ENCODE measurements around the gene PAM16. TPM values are rescaled to one million over a fixed set of nuclear protein-coding genes. Genes with fewer than 3 reads are reported as not detected.

The PAM16 gene
- total RNA-seq, 1 donor from 2014 or later: 67.3 TPM

DNA sequence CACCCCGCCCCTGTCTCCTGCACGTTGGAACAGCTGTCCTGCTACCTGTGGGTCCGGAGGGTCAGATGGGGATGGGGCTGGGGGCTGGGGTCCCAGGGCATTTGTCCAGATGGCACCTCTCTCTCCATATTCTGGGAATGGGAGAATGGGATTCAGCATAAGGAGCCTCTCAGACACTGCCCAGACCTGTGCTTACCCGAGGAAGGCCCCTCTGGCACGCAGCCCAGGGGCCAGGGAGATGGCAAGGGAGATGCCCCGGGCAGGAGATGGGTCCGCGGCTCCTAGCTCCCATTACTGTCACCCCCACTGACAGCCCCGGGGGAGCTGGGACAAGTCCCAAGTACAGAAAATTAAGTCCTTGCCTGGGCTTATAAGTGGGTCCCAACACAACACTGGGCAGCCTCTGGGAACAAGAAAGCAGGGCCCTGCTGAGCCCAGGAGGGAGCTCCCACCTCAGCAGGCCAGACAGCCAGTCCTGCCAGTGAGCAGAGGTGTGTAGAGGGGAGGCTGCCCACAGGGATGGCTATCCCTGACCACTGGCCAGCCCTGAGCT lies 22.3 kb upstream of the PAM16 start:
- Histone ChIP-seq H3K27ac (replicated peaks) (peak overlapping the region; percentile 82), H3K36me3 (no peaks in the 10 kb centered on the region), H3K27me3 (ENCODE audit: low read depth) (no peaks in the 10 kb centered on the region), H3K4me3 (peak overlapping the region; percentile 75), H3K4me1 (peaks cover 98% of the 10 kb centered on the region), H3K9me3 (replicated peaks) (no peaks in the 10 kb centered on the region)
- TF ChIP-seq, protein P1, sequence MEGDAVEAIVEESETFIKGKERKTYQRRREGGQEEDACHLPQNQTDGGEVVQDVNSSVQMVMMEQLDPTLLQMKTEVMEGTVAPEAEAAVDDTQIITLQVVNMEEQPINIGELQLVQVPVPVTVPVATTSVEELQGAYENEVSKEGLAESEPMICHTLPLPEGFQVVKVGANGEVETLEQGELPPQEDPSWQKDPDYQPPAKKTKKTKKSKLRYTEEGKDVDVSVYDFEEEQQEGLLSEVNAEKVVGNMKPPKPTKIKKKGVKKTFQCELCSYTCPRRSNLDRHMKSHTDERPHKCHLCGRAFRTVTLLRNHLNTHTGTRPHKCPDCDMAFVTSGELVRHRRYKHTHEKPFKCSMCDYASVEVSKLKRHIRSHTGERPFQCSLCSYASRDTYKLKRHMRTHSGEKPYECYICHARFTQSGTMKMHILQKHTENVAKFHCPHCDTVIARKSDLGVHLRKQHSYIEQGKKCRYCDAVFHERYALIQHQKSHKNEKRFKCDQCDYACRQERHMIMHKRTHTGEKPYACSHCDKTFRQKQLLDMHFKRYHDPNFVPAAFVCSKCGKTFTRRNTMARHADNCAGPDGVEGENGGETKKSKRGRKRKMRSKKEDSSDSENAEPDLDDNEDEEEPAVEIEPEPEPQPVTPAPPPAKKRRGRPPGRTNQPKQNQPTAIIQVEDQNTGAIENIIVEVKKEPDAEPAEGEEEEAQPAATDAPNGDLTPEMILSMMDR (IDR thresholded peaks at IDR 0.05; ENCODE audit: borderline replicate concordance): no peak
- intact Hi-C loops (cut with micrococcal nuclease): no loop called here
- peak; percentile 18 for DNase-seq

DNA sequence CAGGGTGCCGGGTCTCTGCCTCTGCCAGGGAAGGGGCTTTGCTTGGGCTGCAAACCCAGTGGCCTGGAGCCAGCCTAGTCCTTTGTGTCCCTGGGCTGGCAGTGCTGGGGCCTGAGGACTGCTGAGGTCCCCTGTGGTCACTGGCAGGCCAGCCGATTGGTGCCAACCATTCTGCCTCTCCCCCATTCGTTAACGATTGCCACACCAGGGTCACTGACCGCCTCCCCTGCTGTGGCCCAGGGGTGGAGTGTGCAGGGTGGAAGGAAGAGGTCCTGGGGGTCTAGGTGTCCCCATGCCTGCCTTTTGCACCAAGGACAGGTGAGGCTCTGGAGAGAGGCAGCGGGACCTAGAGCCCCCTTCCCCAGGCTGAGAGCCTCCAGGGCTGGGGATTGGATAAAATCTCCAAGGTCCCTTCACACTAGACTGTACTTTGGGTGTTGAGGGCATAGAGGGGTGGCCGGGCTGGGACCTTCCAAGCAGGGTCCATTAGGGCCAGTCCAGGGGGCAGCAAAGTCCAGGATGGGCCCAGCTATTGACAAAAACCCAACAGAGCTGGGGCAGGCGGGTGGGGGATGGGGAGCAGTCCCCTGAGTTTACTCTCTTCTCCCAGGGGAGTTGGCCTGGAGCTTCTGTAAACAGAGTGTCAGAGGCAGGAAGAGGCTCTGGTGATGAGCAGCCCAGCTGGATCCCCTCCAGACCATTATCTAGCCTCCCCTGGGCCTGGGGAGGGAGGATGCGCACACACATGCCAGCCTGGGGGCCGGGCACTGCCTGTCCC lies 21.6 kb upstream of the PAM16 start:
- H3K27me3 ChIP-seq (ENCODE audit: low read depth): no peaks in the 10 kb centered on the region
- peak overlapping the region; percentile 75 for H3K4me3 ChIP-seq
- H3K9me3 ChIP-seq (replicated peaks): no peaks in the 10 kb centered on the region
- TF ChIP-seq, protein P1 (IDR thresholded peaks at IDR 0.05; ENCODE audit: borderline replicate concordance): no peak
- intact Hi-C loops (cut with micrococcal nuclease): no loop called here
- H3K36me3 ChIP-seq: no peaks in the 10 kb centered on the region
- peak; percentile 30 for DNase-seq
- peaks cover 91% of the 10 kb centered on the region for H3K4me1 ChIP-seq
- H3K27ac ChIP-seq (replicated peaks): peak overlapping the region; percentile 82

DNA sequence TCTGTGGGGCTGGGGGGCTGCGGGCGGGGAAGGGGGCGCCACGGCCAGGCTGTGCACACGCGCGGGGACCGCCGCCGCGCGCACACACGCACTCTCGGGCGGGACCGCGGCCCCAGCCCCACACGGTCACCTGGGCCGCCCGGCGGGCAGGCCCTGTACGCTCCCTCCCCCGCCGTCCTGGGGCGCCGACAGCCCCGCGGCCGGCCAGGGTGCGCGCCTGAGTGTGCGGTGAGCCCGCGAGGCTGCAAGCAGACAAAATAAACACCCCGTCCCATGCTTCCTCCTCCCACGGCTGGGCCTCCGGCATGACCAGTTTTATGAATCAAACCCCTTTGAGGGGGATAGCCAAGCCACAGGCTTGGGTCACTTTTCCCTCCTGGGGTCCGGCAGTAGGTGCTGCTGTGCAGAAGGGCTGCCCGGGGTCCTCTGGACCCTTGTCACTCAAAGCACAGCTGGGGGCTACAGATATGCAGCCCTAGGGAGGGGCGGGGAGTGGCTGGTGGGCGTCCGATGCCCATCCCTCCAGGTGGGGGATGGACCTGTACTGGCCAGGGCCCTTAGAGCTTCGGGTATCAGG lies 21.0 kb upstream of the PAM16 start:
- peak; percentile 18 for DNase-seq
- Histone ChIP-seq H3K27me3 (ENCODE audit: low read depth) (no peaks in the 10 kb centered on the region), H3K27ac (replicated peaks) (peak overlapping the region; percentile 82), H3K4me1 (peaks cover 84% of the 10 kb centered on the region), H3K4me3 (peak overlapping the region; percentile 75), H3K9me3 (replicated peaks) (no peaks in the 10 kb centered on the region), H3K36me3 (no peaks in the 10 kb centered on the region)
- intact Hi-C loops (cut with micrococcal nuclease): no loop called here
- TF ChIP-seq, protein P1 (IDR thresholded peaks at IDR 0.05; ENCODE audit: borderline replicate concordance): no peak

DNA sequence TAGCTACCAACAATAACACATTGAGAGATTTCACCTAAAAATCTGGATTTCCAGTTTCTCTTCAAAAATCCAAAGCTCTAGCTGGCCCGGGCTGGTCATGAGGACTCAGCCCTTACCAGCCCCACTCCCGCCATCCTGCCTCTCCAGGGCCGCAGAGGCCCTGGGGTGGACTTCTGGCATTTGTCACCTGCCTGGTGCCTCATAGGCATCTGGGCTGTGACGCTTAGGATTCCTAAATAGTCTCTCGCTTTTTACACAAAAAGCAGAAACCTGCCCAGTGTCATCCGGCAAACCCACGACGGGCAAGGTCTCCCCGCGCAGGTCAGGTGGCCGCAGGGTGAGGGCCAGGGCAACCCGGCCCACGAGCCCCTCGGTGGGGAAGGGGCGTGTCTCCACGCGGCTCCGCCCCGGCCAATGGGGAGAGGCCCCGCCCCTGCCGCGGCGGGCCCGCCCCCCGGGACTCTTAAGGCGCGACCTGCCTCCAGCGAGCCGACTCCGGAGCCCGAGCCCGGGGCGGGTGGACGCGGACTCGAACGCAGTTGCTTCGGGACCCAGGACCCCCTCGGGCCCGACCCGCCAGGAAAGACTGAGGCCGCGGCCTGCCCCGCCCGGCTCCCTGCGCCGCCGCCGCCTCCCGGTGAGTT lies 20.4 kb upstream of the PAM16 start, which contains the start of gene VASN:
Gene VASN (plus strand): TSS at position 492 of the 644 bp plus-strand sequence. CDS start 9,030 bp downstream, outside the sequence.
- Histone ChIP-seq H3K4me3 (peak within 1 kb of the TSS; percentile 75), H3K27ac (replicated peaks) (peak within 1 kb of the TSS; percentile 82), H3K27me3 (ENCODE audit: low read depth) (no peaks in the 10 kb centered on the region), H3K36me3 (no peaks in the 10 kb centered on the region), H3K9me3 (replicated peaks) (no peaks in the 10 kb centered on the region), H3K4me1 (peaks cover 78% of the 10 kb centered on the region)
- intact Hi-C loops (cut with micrococcal nuclease): no loop called here
- TF ChIP-seq, protein P1 (IDR thresholded peaks at IDR 0.05; ENCODE audit: borderline replicate concordance): no peak
- DNase-seq: peak; percentile 83

DNA sequence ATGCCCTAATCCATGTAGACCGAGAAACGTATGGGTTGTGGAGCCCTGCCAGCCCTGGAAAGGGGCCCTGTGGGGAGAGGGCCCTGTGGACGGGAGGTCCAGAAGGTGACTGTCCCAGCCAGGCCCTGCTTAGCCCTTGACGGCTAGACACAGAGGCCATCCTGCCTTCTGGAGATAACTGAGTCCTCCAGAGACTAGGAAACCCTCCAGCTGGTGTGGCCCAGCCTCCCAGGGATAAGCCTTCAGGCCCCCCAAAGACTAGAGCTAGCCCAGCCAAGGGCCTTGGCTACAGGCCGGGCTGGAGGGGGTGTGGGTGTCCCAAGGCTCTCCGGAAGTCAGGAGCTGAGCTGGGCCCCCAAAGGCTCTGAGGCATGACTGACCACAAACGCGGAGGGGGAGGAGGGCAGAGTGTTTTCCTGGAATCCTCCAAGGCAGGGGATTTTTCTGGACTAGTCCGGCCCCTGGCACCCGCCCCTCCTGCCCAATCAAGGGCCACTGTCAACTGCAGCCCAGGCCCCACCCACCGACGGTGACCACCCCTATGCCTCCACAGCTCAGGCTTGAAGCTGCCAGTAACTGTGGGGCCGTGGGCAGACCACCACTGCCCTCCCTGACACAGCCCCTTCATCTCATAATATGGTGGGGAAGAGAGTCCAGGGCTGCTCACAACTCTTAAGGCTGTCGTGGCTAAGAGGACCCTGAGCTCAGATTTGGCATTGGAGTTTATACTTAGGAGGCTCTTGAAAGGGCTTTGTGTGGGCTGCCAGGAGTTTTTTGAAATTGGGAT lies 19.6 kb upstream of the PAM16 start:
- intact Hi-C loops (cut with micrococcal nuclease): no loop called here
- peak overlapping the region; percentile 75 for H3K4me3 ChIP-seq
- H3K36me3 ChIP-seq: no peaks in the 10 kb centered on the region
- peaks cover 71% of the 10 kb centered on the region for H3K4me1 ChIP-seq
- no peaks in the 10 kb centered on the region for H3K27me3 ChIP-seq (ENCODE audit: low read depth)
- TF ChIP-seq, protein P1 (IDR thresholded peaks at IDR 0.05; ENCODE audit: borderline replicate concordance): no peak
- H3K9me3 ChIP-seq (replicated peaks): no peaks in the 10 kb centered on the region
- peak overlapping the region; percentile 82 for H3K27ac ChIP-seq (replicated peaks)
- DNase-seq: peak; percentile 75

All from left ventricle myocardium inferior (tissue), 1 donor.